ENCODE measurements around the gene GAS2L3.

GAS2L3 gene

GRCh38 chr12:100668945-100669536, 95.6 kb downstream of the GAS2L3 start:
- Histone ChIP-seq H3K4me1 (ENCODE audit: control insufficient read depth in 1 of 2, insufficient read depth in 2 of 2, low read length in 2 of 2) (peaks cover 0 to 5% of the 10 kb centered on the region in 2 donors), H3K4me3 (ENCODE audit: low read depth in 1 of 2, low read length in 2 of 2) (no peak overlapping the region), H3K9me3 (ENCODE audit: control insufficient read depth in 1 of 2, low read length in 2 of 2) (no peaks in the 10 kb centered on the region), H3K27ac (ENCODE audit: low read length) (no peak overlapping the region), H3K36me3 (ENCODE audit: control insufficient read depth in 1 of 2, insufficient read depth in 2 of 2, low read length in 2 of 2) (no peaks in the 10 kb centered on the region), H3K27me3 (ENCODE audit: low read depth, low read length) (no peaks in the 10 kb centered on the region)

GRCh38 chr12:100669922-100670321, 96.4 kb downstream of the GAS2L3 start:
- H3K9me3 ChIP-seq (ENCODE audit: control insufficient read depth in 1 of 2, low read length in 2 of 2) = no peaks in the 10 kb centered on the region
- no peaks in the 10 kb centered on the region for H3K36me3 ChIP-seq (ENCODE audit: control insufficient read depth in 1 of 2, insufficient read depth in 2 of 2, low read length in 2 of 2)
- no peak overlapping the region for H3K4me3 ChIP-seq (ENCODE audit: low read depth in 1 of 2, low read length in 2 of 2)
- no peaks in the 10 kb centered on the region for H3K27me3 ChIP-seq (ENCODE audit: low read depth, low read length)
- no peak overlapping the region for H3K27ac ChIP-seq (ENCODE audit: low read length)
- H3K4me1 ChIP-seq (ENCODE audit: control insufficient read depth in 1 of 2, insufficient read depth in 2 of 2, low read length in 2 of 2) = peaks cover 0 to 5% of the 10 kb centered on the region in 2 donors

GRCh38 chr12:100671396-100672074, 98.1 kb downstream of the GAS2L3 start:
- no peaks in the 10 kb centered on the region for H3K27me3 ChIP-seq (ENCODE audit: low read depth, low read length)
- H3K4me1 ChIP-seq (ENCODE audit: control insufficient read depth in 1 of 2, insufficient read depth in 2 of 2, low read length in 2 of 2) = peaks cover 0 to 5% of the 10 kb centered on the region in 2 donors
- H3K27ac ChIP-seq (ENCODE audit: low read length) = no peak overlapping the region
- H3K4me3 ChIP-seq (ENCODE audit: low read depth in 1 of 2, low read length in 2 of 2) = no peak overlapping the region
- H3K36me3 ChIP-seq (ENCODE audit: control insufficient read depth in 1 of 2, insufficient read depth in 2 of 2, low read length in 2 of 2) = no peaks in the 10 kb centered on the region
- no peaks in the 10 kb centered on the region for H3K9me3 ChIP-seq (ENCODE audit: control insufficient read depth in 1 of 2, low read length in 2 of 2)

GRCh38 chr12:100672075-100672592, 98.7 kb downstream of the GAS2L3 start:
- H3K4me3 ChIP-seq (ENCODE audit: low read depth in 1 of 2, low read length in 2 of 2) = no peak overlapping the region
- H3K27me3 ChIP-seq (ENCODE audit: low read depth, low read length) = no peaks in the 10 kb centered on the region
- no peaks in the 10 kb centered on the region for H3K36me3 ChIP-seq (ENCODE audit: control insufficient read depth in 1 of 2, insufficient read depth in 2 of 2, low read length in 2 of 2)
- H3K4me1 ChIP-seq (ENCODE audit: control insufficient read depth in 1 of 2, insufficient read depth in 2 of 2, low read length in 2 of 2) = peaks cover 0 to 5% of the 10 kb centered on the region in 2 donors
- H3K9me3 ChIP-seq (ENCODE audit: control insufficient read depth in 1 of 2, low read length in 2 of 2) = no peaks in the 10 kb centered on the region
- no peak overlapping the region for H3K27ac ChIP-seq (ENCODE audit: low read length)

- Histone ChIP-seq H3K27me3 (ENCODE audit: low read depth, low read length) (no peaks in the 10 kb centered on the region), H3K9me3 (ENCODE audit: control insufficient read depth in 1 of 2, low read length in 2 of 2) (no peaks in the 10 kb centered on the region), H3K4me3 (ENCODE audit: low read depth in 1 of 2, low read length in 2 of 2) (no peak overlapping the region), H3K36me3 (ENCODE audit: control insufficient read depth in 1 of 2, insufficient read depth in 2 of 2, low read length in 2 of 2) (no peaks in the 10 kb centered on the region), H3K27ac (ENCODE audit: low read length) (no peak overlapping the region), H3K4me1 (ENCODE audit: control insufficient read depth in 1 of 2, insufficient read depth in 2 of 2, low read length in 2 of 2) (peaks cover 0 to 5% of the 10 kb centered on the region in 2 donors)
Observed at GRCh38 chr12:100674036-100674888, 100.8 kb downstream of the GAS2L3 start.
